ENCODE measurements around the gene NPLOC4.

The NPLOC4 gene

GRCh38 chr17:81550285-81550684 is 86.6 kb downstream of the NPLOC4 start:
- no peak overlapping the region for H3K4me3 ChIP-seq (replicated peaks in 1 of 2; ENCODE audit: low read depth in 2 of 2, low read length in 2 of 2)
- no peak for DNase-seq (ENCODE audit: low read depth in 2 of 2)
- no peak for TF ChIP-seq CTCF (IDR thresholded peaks at IDR 0.05; ENCODE audit: low read depth, low read length)

GRCh38 chr17:81549826-81550225 is 87.1 kb downstream of the NPLOC4 start:
- no peak for TF ChIP-seq CTCF (IDR thresholded peaks at IDR 0.05; ENCODE audit: low read depth, low read length)
- no peak overlapping the region for H3K4me3 ChIP-seq (replicated peaks in 1 of 2; ENCODE audit: low read depth in 2 of 2, low read length in 2 of 2)
- DNase-seq (ENCODE audit: low read depth in 2 of 2) = no peak

- no peak overlapping the region for H3K4me3 ChIP-seq (replicated peaks in 1 of 2; ENCODE audit: low read depth in 2 of 2, low read length in 2 of 2)
- DNase-seq (ENCODE audit: low read depth in 2 of 2) = no peak
- TF ChIP-seq CTCF (IDR thresholded peaks at IDR 0.05; ENCODE audit: low read depth, low read length) = no peak
These were observed 87.8 kb downstream of the NPLOC4 start for GRCh38 chr17:81549031-81549557.

GRCh38 chr17:81547614-81547982 is 89.3 kb downstream of the NPLOC4 start:
- no peak for DNase-seq (ENCODE audit: low read depth in 2 of 2)
- no peak overlapping the region for H3K4me3 ChIP-seq (replicated peaks in 1 of 2; ENCODE audit: low read depth in 2 of 2, low read length in 2 of 2)
- no peak for TF ChIP-seq CTCF (IDR thresholded peaks at IDR 0.05; ENCODE audit: low read depth, low read length)

GRCh38 chr17:81546906-81547613 is 89.9 kb downstream of the NPLOC4 start:
- no peak for TF ChIP-seq CTCF (IDR thresholded peaks at IDR 0.05; ENCODE audit: low read depth, low read length)
- no peak for DNase-seq (ENCODE audit: low read depth in 2 of 2)
- H3K4me3 ChIP-seq (replicated peaks in 1 of 2; ENCODE audit: low read depth in 2 of 2, low read length in 2 of 2) = no peak overlapping the region

- no peak for TF ChIP-seq CTCF (IDR thresholded peaks at IDR 0.05; ENCODE audit: low read depth, low read length)
- H3K4me3 ChIP-seq (replicated peaks in 1 of 2; ENCODE audit: low read depth in 2 of 2, low read length in 2 of 2) = no peak overlapping the region
- no peak for DNase-seq (ENCODE audit: low read depth in 2 of 2)
These were observed 91.6 kb downstream of the NPLOC4 start for GRCh38 chr17:81545160-81545949.

Measured in cardiac fibroblast (primary cell).